H1 (cell line): Measurements from ENCODE around the gene GMEB2. TPM values are rescaled to one million over a fixed set of nuclear protein-coding genes. Genes with fewer than 3 reads are reported as not detected.
A peak's percentile ranks its signal among the peaks of the same experiment; 100 is the strongest.
"Not testable (repeated sequence)": the region's sequence is repeated elsewhere in the genome, so short reads cannot be mapped to it uniquely, and the experiment has no call there.

Experiments
- CTCF ChIA-PET: fragments of 300-600 bp; sonication (Branson Sonifier 250); formaldehyde crosslinking; loops from one replicate; lab custom pipeline; 2021; ENCODE audit not compliant: partially characterized antibody; lab: Charles Lee
- POLR2A ChIA-PET: fragments of 300-600 bp; sonication (Branson Sonifier 250); formaldehyde crosslinking; loops from one replicate; lab custom pipeline; 2021; ENCODE audit warnings: inconsistent platforms; ENCODE audit not compliant: partially characterized antibody; lab: Charles Lee
- DNase-seq, 2 experiments: peaks; one replicate each; pipeline versions ENCODE4 v3.0.0 to v3.0.0-alpha.2; 2010 to 2022; ENCODE audit warnings: low spot score in 2 of 2, low read depth in 1 of 2, mixed read lengths in 1 of 2
- FAIRE-seq: peaks from 2 replicates; lab custom pipeline; 2011; peaks lifted over from hg19 to GRCh38; lab: Jason Lieb, UNC
- H2AFZ ChIP-seq: 2 replicates; pipeline ENCODE4 v1.8.1; 2012; ENCODE audit warnings: low read length, inconsistent platforms
- H2AK5ac ChIP-seq: 2 replicates; pipeline ENCODE4 v1.6.1; 2013; ENCODE audit warnings: low read depth, low read length
- H2BK120ac ChIP-seq: replicated peaks from 2 replicates; pipeline ENCODE3; 2013; ENCODE audit warnings: low read depth, low read length, inconsistent platforms
- H2BK12ac ChIP-seq: 2 replicates; pipeline ENCODE4 v1.6.1; 2013; ENCODE audit warnings: low read depth, low read length
- H2BK15ac ChIP-seq: 2 replicates; pipeline ENCODE4 v1.6.1; 2013; ENCODE audit warnings: low read length
- H2BK20ac ChIP-seq: 2 replicates; pipeline ENCODE4 v1.6.1; 2013; ENCODE audit warnings: low read length
- H2BK5ac ChIP-seq: 2 replicates; pipeline ENCODE4 v1.6.1; 2013; ENCODE audit warnings: low read depth, low read length
- H3K14ac ChIP-seq: 2 replicates; pipeline ENCODE4 v1.6.1; 2013; ENCODE audit warnings: inconsistent platforms; ENCODE audit not compliant: insufficient read length
- H3K18ac ChIP-seq: 2 replicates; pipeline ENCODE4 v1.6.1; 2013; ENCODE audit warnings: low read length; ENCODE audit errors: extremely low read depth
- H3K23ac ChIP-seq: 2 replicates; pipeline ENCODE4 v1.6.1; 2013; ENCODE audit warnings: inconsistent platforms; ENCODE audit not compliant: insufficient read length
- H3K23me2 ChIP-seq: 2 replicates; pipeline ENCODE4 v1.6.1; 2013; ENCODE audit warnings: low read depth, low read length
- H3K27ac ChIP-seq: 2 replicates; pipeline ENCODE4 v1.6.1; 2011; ENCODE audit warnings: low read depth, low read length, inconsistent platforms
- H3K27me3 ChIP-seq, 4 experiments: replicated peaks in 1 of 4; 1 replicate in 1 of 4; 2 replicates in 3 of 4; pipeline versions ENCODE4 v1.6.1 to v1.8.1; 2011 to 2013; ENCODE audit warnings: low read length in 3 of 4, mild to moderate bottlenecking in 3 of 4, inconsistent platforms in 2 of 4, mixed read lengths in 2 of 4, moderate library complexity in 1 of 4; ENCODE audit not compliant: control insufficient read depth in 3 of 4, insufficient read depth in 3 of 4; ENCODE audit errors: extremely low read depth in 1 of 4
- H3K36me3 ChIP-seq, 4 experiments: 2 replicates each; pipeline versions ENCODE4 v1.6.1 to v1.8.1; 2011 to 2013; ENCODE audit warnings: mild to moderate bottlenecking in 4 of 4, low read length in 3 of 4, moderate library complexity in 2 of 4, control low read depth in 1 of 4, inconsistent platforms in 1 of 4; ENCODE audit not compliant: insufficient read depth in 4 of 4, control insufficient read depth in 2 of 4
- H3K4ac ChIP-seq: replicated peaks from 2 replicates; pipeline ENCODE3; 2013; ENCODE audit warnings: low read length, low read depth, mixed read lengths, inconsistent platforms; ENCODE audit not compliant: insufficient read length
- H3K4me1 ChIP-seq, 4 experiments: replicated peaks in 1 of 4; 1 replicate in 1 of 4; 2 replicates in 3 of 4; pipeline versions ENCODE4 v1.6.1 to v1.8.1; 2011 to 2013; ENCODE audit warnings: low read length in 3 of 4, inconsistent platforms in 2 of 4, mixed read lengths in 1 of 4; ENCODE audit not compliant: insufficient read depth in 4 of 4, control insufficient read depth in 3 of 4
- H3K4me2 ChIP-seq, 2 experiments: 2 replicates each; pipeline versions ENCODE4 v1.6.1 to v1.8.1; 2011 to 2013; ENCODE audit warnings: low read depth in 2 of 2, low read length in 2 of 2, control low read depth in 1 of 2, inconsistent platforms in 1 of 2, mild to moderate bottlenecking in 1 of 2; ENCODE audit not compliant: insufficient read depth in 1 of 2
- H3K4me3 ChIP-seq, 4 experiments: fragments of 200-600, 300-600 bp in 1 of 4; sonication (generic), shearing (Covaris generic), sonication (Bioruptor Twin) in 1 of 4; 2 replicates each; pipeline versions ENCODE4 v1.5.1 to v1.8.1; 2011 to 2016; ENCODE audit warnings: low read length in 4 of 4, low read depth in 3 of 4, control low read depth in 2 of 4, inconsistent platforms in 2 of 4, mild to moderate bottlenecking in 2 of 4, mixed read lengths in 1 of 4, moderate library complexity in 1 of 4; ENCODE audit not compliant: insufficient read depth in 2 of 4; ENCODE audit errors: extremely low read depth in 1 of 4
- H3K56ac ChIP-seq: replicated peaks from 2 replicates; pipeline ENCODE3; 2013; ENCODE audit warnings: low read depth, mild to moderate bottlenecking, mixed read lengths, low read length, inconsistent platforms; ENCODE audit not compliant: insufficient read length
- H3K79me1 ChIP-seq: 2 replicates; pipeline ENCODE4 v1.6.1; 2013; ENCODE audit warnings: low read depth, low read length, control low read depth
- H3K79me2 ChIP-seq, 2 experiments: 2 replicates each; pipeline versions ENCODE4 v1.6.1 to v1.8.1; 2012 to 2013; ENCODE audit warnings: low read length in 2 of 2, mild to moderate bottlenecking in 2 of 2, inconsistent platforms in 1 of 2; ENCODE audit not compliant: insufficient read depth in 2 of 2, control insufficient read depth in 1 of 2
- H3K9ac ChIP-seq, 4 experiments: replicated peaks in 1 of 4; 1 replicate in 1 of 4; 2 replicates in 3 of 4; pipeline versions ENCODE4 v1.6.1 to v1.8.1; 2011 to 2013; ENCODE audit warnings: low read depth in 3 of 4, low read length in 3 of 4, control low read depth in 2 of 4, mild to moderate bottlenecking in 2 of 4, moderate library complexity in 2 of 4, inconsistent platforms in 1 of 4; ENCODE audit errors: extremely low read depth in 1 of 4
- H3K9me3 ChIP-seq, 2 experiments: 2 replicates each; pipeline versions ENCODE4 v1.6.1 to v1.8.1; 2012 to 2013; ENCODE audit warnings: mild to moderate bottlenecking in 2 of 2, moderate library complexity in 2 of 2, control low read depth in 1 of 2, inconsistent platforms in 1 of 2, low read depth in 1 of 2, low read length in 1 of 2, mixed read lengths in 1 of 2; ENCODE audit not compliant: insufficient read depth in 2 of 2
- H4K20me1 ChIP-seq, 2 experiments: replicated peaks in 1 of 2; 2 replicates each; pipeline versions ENCODE3 to v1.8.1; 2011 to 2013; ENCODE audit warnings: inconsistent platforms in 2 of 2, low read length in 2 of 2, mild to moderate bottlenecking in 1 of 2; ENCODE audit not compliant: insufficient read depth in 2 of 2, control insufficient read depth in 1 of 2
- H4K5ac ChIP-seq: 2 replicates; pipeline ENCODE4 v1.6.1; 2013; ENCODE audit warnings: low read length, low read depth, mixed read lengths, inconsistent platforms; ENCODE audit not compliant: insufficient read length
- H4K8ac ChIP-seq: 2 replicates; pipeline ENCODE4 v1.8.0; 2013; ENCODE audit warnings: mild to moderate bottlenecking, moderate library complexity, low read length, inconsistent platforms; ENCODE audit not compliant: insufficient read depth; ENCODE audit errors: extremely low read depth
- H4K91ac ChIP-seq: replicated peaks from 2 replicates; pipeline ENCODE3; 2013; ENCODE audit warnings: low read length, mixed read lengths, inconsistent platforms; ENCODE audit not compliant: insufficient read length
- KDM5A ChIP-seq: fragments of 200-600 bp; IDR thresholded peaks from 2 replicates; pipeline ENCODE4 v1.7.1; 2012; ENCODE audit warnings: mild to moderate bottlenecking, low read length, inconsistent platforms, mixed read lengths
- WGBS, 2 experiments: shearing (Covaris generic) in 1 of 2; methylation state at CpG; one replicate each; pipeline versions ENCODE4 v1.1.6 to v1.1.7; 2013 to 2015; ENCODE audit warnings: low lambda C conversion rate in 2 of 2, mixed read lengths in 2 of 2, inconsistent platforms in 1 of 2, low coverage in 1 of 2, missing lambda C conversion rate in 1 of 2; ENCODE audit not compliant: insufficient replicate concordance in 2 of 2, insufficient coverage in 1 of 2, insufficient read length in 1 of 2; ENCODE audit errors: extremely low coverage in 1 of 2, missing lambda C conversion rate in 1 of 2; 5-methylcytosine and 5-hydroxymethylcytosine counted together
- polyA plus RNA-seq, 7 experiments: library from polyadenylated mRNA; depleted of rRNA in 3 of 7; stranded (reverse) in 5 of 7; unstranded in 2 of 7; fragments of >200 nt in 5 of 7; fragments of 200-250 nt in 2 of 7; gene quantifications; 1 replicate in 5 of 7; 2 replicates in 1 of 7; 4 replicates in 1 of 7; pipeline versions ENCODE4 v1.2.1 to v1.2.3, GENCODE V29; 2011 to 2013; ENCODE audit warnings: missing spikeins in 2 of 7, mixed read lengths in 2 of 7
- total RNA-seq: library from RNA; stranded (reverse); fragmentation: NEBNext Ultra II Directional; extraction: Animal tissue kit (Norgen Biotek cat#: 25700); gene quantifications from 2 replicates; pipeline ENCODE4 v1.2.1, GENCODE V29; 2021

Gene GMEB2
- total and polyA plus RNA-seq, 2 of the 8 experiments (the other 6 are each of a cell fraction or from before 2014, with no cell fraction given), result 12.9 to 14.2 TPM

- TF ChIP-seq KDM5A, result no peak
Observed at GRCh38 chr20:63641146-63641791, 14.4 kb upstream of the GMEB2 start (continued).

- 93% methylated on average over 5 of the region's 17 CpGs; no CpG with 5 or more reads in 1 of the 2 experiments for WGBS, 2 experiments
- H4K8ac ChIP-seq, H3K79me1 ChIP-seq, H3K14ac ChIP-seq, POLR2A ChIA-PET, H2BK20ac ChIP-seq, H3K27ac ChIP-seq, H2BK120ac ChIP-seq, H2BK12ac ChIP-seq, H4K91ac ChIP-seq, H3K9me3 ChIP-seq, H2BK15ac ChIP-seq, H2AK5ac ChIP-seq, FAIRE-seq, H2AFZ ChIP-seq, H3K4me3 ChIP-seq, H3K27me3 ChIP-seq, H4K5ac ChIP-seq, H3K4ac ChIP-seq, H3K9ac ChIP-seq, H4K20me1 ChIP-seq, H3K18ac ChIP-seq, H3K36me3 ChIP-seq, H3K56ac ChIP-seq, H3K79me2 ChIP-seq, H3K23me2 ChIP-seq, H3K23ac ChIP-seq, H2BK5ac ChIP-seq, DNase-seq: not testable (repeated sequence)
- peaks cover 0 to 16% (median 1%) of the 10 kb centered on the region in 4 experiments; a peak in 3 of 7 replicates for H3K4me1 ChIP-seq
- H3K4me2 ChIP-seq, result peak overlapping the region in 1 of 2 experiments; percentile 65; a peak in 1 of 4 replicates
- CTCF ChIA-PET, result interaction anchor here (4.0 kb wide), 1 partner anchor 10 kb away, joined by 28 read pairs; no protein-coding TSS in a partner anchor
Observed at GRCh38 chr20:63640686-63641085, 13.8 kb upstream of the GMEB2 start.
